ENCODE data around the gene TTC36. TPM values are rescaled to one million over a fixed set of nuclear protein-coding genes. Genes with fewer than 3 reads are reported as not detected.

The TTC36 gene
- total RNA-seq, 4 donors from 2014 or later = 0.27 to 0.42 TPM; not detected in 2

- DNase-seq (ENCODE audit: low spot score in 2 of 2) = no peak
- intact Hi-C loops (cut with DNase I; ENCODE audit: low total_unique reads) = no loop called here
- no peak for TF ChIP-seq POLR2A (IDR thresholded peaks at IDR 0.05)
- no peak for TF ChIP-seq CTCF (IDR thresholded peaks at IDR 0.05)
- WGBS, 2 donors = 68% methylated on average over 5 of the region's 5 CpGs
- H3K4me3 ChIP-seq (ENCODE audit: low read depth, poor library complexity, severe bottlenecking) = no peak overlapping the region
Observed at GRCh38 chr11:118529584-118530175, 2.4 kb downstream of the TTC36 start.

DNA sequence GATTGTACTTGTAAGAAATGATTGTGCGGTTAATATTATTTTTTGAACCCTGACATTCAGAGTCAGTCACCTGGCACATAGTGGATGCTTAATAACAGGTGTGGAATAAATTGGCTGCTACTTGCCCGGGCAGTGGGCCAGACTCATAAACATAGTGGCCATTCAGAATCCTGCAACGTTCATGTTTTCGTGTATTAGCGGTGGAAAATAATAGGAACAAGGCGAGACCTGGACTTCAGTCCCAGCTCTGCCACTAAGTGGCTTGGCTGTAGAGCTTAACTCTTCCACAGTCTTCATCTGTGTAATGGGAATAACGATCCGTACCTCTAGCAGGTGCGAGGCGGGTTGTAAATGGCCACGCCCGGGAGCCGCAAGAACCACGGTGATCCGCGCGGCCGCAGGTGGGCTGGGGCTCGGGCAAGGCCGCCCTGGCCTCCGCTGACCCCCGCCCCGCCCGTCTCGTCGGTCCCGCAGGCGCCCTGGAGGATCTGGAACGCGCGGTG, 3.0 kb downstream of the TTC36 start:
- TF ChIP-seq POLR2A (IDR thresholded peaks at IDR 0.05) (no peak), CTCF (IDR thresholded peaks at IDR 0.05) (no peak)
- DNase-seq (ENCODE audit: low spot score in 2 of 2) = no peak
- intact Hi-C loops (cut with DNase I; ENCODE audit: low total_unique reads) = no loop called here
- peak overlapping the region; percentile 63 for H3K4me3 ChIP-seq (ENCODE audit: low read depth, poor library complexity, severe bottlenecking)
- WGBS, 2 donors = 4 to 8% methylated on average over 14 to 18 of the region's 31 CpGs

DNA sequence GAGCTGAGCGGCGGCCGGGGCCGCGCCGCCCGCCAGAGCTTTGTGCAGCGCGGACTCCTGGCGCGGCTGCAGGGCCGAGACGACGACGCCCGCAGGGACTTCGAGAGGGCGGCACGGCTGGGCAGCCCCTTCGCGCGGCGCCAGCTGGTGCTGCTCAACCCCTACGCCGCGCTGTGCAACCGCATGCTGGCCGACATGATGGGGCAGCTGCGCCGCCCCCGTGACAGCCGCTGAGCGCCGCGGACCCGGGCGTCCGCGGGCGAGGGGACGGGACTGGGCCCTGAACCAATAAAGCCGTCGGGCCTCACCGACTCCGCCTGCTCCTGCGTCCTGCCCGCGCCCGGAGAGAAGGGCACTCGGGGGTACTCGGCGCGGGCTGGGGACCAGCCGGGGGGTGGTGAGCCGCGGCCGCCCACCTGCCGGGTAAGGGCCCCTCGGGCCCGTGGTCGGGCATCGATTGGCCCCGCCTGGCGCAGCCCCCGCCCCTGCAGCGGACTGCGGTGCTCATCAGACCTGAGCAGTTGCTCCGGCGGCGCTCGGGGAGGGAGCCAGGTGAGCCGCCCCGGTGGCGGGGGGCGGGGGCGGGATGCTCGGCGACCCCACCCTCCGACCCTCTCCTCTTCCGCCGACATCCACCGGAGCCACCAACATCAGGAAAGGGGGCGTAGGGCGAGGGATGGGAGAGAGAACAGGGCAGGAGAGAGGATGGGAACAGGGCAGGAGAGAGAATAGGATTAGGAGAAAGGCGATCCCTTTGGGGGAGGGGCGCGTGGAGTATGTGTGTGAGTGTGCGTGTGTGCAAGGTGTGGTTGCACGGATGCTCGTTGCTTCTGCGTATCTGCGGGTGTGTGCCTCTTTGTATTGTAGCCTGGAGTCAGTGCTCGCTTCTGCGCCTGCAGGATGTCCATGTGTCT, 3.7 kb downstream of the TTC36 start, which contains the start of gene TMEM25:
TSS of gene TMEM25 (plus strand) at position 510 of the 914 bp plus-strand sequence. CDS start 610 bp downstream, outside the sequence.
- intact Hi-C loops (cut with DNase I; ENCODE audit: low total_unique reads) = no loop called here
- WGBS, 2 donors = 1 to 4% methylated on average over 40 to 41 of the region's 94 CpGs
- DNase-seq (ENCODE audit: low spot score in 2 of 2) = peak in 1 of 2 donors; percentile 93
- no peak for TF ChIP-seq POLR2A (IDR thresholded peaks at IDR 0.05)
- H3K4me3 ChIP-seq (ENCODE audit: low read depth, poor library complexity, severe bottlenecking) = peak within 1 kb of the TSS; percentile 63

DNA sequence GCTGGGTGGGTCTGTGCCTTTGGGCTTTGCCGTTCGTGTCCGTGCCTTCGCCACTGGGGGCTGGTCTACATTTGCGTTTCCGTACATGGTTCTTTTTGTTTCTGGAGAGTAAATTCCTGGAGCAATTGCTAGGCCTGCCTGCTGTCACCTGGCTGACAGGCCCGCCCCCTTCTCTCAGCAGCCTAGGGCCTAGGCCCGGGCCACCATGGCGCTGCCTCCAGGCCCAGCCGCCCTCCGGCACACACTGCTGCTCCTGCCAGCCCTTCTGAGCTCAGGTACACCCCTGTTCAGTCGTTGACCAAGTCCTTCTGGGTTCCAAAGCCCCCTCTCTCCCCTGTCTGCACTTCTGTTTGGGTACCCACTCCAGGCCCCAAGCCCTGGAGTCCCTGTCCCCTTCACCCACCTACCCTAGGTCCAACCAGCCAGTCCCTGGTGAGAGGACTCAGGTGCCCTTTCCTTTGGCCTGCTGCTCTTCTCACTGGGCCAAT, 4.4 kb downstream of the TTC36 start:
- no peak for TF ChIP-seq CTCF (IDR thresholded peaks at IDR 0.05)
- no peak for TF ChIP-seq POLR2A (IDR thresholded peaks at IDR 0.05)
- no peak overlapping the region for H3K4me3 ChIP-seq (ENCODE audit: low read depth, poor library complexity, severe bottlenecking)
- intact Hi-C loops (cut with DNase I; ENCODE audit: low total_unique reads) = no loop called here
- WGBS, 2 donors = 11 to 24% methylated on average over 12 of the region's 12 CpGs
- DNase-seq (ENCODE audit: low spot score in 2 of 2) = no peak

DNA sequence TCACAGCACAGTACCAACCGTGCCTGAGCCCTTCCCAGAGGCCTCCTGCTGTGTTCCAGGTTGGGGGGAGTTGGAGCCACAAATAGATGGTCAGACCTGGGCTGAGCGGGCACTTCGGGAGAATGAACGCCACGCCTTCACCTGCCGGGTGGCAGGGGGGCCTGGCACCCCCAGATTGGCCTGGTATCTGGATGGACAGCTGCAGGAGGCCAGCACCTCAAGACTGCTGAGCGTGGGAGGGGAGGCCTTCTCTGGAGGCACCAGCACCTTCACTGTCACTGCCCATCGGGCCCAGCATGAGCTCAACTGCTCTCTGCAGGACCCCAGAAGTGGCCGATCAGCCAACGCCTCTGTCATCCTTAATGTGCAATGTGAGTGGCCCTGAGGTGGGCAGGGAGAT, 4.8 kb downstream of the TTC36 start:
- no peak for DNase-seq (ENCODE audit: low spot score in 2 of 2)
- 80 to 88% methylated on average over 7 to 10 of the region's 10 CpGs for WGBS, 2 donors
- H3K4me3 ChIP-seq (ENCODE audit: low read depth, poor library complexity, severe bottlenecking) = no peak overlapping the region
- intact Hi-C loops (cut with DNase I; ENCODE audit: low total_unique reads) = no loop called here
- TF ChIP-seq CTCF (IDR thresholded peaks at IDR 0.05) (no peak), POLR2A (IDR thresholded peaks at IDR 0.05) (no peak)
